ENCODE measurements around the gene CRTC2.

DNA sequence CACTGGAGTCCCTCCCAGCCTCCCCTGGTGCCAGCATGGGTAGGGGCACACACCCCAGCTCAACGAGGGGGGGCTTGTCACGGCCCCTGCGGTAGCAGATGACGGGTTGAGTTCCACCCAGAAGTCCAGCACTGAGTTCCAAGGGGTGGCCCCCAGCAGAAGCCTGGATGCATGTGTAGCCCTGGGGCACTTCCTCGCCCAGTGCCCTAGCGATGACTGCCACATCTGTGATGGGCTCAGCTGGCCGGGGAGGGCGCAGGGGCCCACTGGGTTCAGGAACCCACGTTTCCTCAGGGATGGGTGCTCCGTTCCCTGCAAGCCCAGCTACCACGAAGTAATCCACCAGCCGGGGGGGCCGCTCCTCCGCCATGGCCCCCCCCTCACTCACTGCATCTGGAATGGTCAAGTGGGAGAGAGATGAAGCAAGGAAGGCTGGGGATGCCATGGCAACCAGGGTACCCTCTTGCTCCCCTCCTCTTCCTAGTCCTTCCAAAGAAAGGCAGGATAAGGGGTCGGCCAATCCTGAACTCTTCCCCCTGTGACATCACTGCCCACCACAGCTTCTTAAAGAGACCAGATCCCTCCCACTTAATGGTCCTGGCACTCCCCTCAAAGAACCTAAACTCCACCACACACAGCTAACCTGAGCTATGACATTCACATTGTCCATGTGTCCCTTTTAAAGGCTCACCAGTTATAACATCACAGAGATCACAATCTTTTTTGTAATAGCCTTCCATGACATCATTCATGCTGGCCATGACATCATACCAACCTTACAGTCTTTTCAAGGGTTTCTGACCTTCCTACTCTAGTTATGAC is 14.2 kb downstream of the CRTC2 start:
- TF ChIP-seq, protein P1, sequence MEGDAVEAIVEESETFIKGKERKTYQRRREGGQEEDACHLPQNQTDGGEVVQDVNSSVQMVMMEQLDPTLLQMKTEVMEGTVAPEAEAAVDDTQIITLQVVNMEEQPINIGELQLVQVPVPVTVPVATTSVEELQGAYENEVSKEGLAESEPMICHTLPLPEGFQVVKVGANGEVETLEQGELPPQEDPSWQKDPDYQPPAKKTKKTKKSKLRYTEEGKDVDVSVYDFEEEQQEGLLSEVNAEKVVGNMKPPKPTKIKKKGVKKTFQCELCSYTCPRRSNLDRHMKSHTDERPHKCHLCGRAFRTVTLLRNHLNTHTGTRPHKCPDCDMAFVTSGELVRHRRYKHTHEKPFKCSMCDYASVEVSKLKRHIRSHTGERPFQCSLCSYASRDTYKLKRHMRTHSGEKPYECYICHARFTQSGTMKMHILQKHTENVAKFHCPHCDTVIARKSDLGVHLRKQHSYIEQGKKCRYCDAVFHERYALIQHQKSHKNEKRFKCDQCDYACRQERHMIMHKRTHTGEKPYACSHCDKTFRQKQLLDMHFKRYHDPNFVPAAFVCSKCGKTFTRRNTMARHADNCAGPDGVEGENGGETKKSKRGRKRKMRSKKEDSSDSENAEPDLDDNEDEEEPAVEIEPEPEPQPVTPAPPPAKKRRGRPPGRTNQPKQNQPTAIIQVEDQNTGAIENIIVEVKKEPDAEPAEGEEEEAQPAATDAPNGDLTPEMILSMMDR (conservative IDR thresholded peaks at IDR 0.05; ENCODE audit: low read depth in 2 of 2) = no peak
- peak; percentile 80 for TF ChIP-seq CREB1 (CRISPR knock-in tag; IDR thresholded peaks at IDR 0.05; ENCODE audit: low read depth)
- no peak for TF ChIP-seq POLR2AphosphoS5 (IDR thresholded peaks at IDR 0.05; ENCODE audit: low read depth)
- TF ChIP-seq EZH2phosphoT487 (IDR thresholded peaks at IDR 0.05; ENCODE audit: unreplicated experiment) = no peak
- no peak for TF ChIP-seq JUNB (IDR thresholded peaks at IDR 0.05; ENCODE audit: unreplicated experiment)
